Duodenal mucosa (tissue), 2 donors: ENCODE data around the gene CLPSL1.
A peak's percentile ranks its signal among the peaks of the same experiment; 100 is the strongest.

Experiments
- H3K27ac ChIP-seq: one replicate; pipeline ENCODE4 v1.7.0; 2013; ENCODE audit warnings: low read depth, low read length
- H3K27me3 ChIP-seq, 2 donors: one replicate each; pipeline ENCODE4 v1.7.0; 2013; ENCODE audit warnings: low read length in 2 of 2, control low read depth in 1 of 2; ENCODE audit not compliant: insufficient read depth in 2 of 2, control insufficient read depth in 1 of 2
- H3K36me3 ChIP-seq, 2 donors: one replicate each; pipeline ENCODE4 v1.7.0; 2013; ENCODE audit warnings: low read length in 2 of 2, control low read depth in 1 of 2; ENCODE audit not compliant: insufficient read depth in 2 of 2, control insufficient read depth in 1 of 2
- H3K4me1 ChIP-seq, 2 donors: one replicate each; pipeline ENCODE4 v1.7.0; 2013; ENCODE audit warnings: low read length in 2 of 2, control low read depth in 1 of 2; ENCODE audit not compliant: insufficient read depth in 2 of 2, control insufficient read depth in 1 of 2
- H3K4me3 ChIP-seq, 2 donors: one replicate each; pipeline ENCODE4 v1.7.0; 2013; ENCODE audit warnings: low read length in 2 of 2, low read depth in 1 of 2
- H3K9ac ChIP-seq, 2 donors: one replicate each; pipeline ENCODE4 v1.7.0; 2013; ENCODE audit warnings: low read length in 2 of 2, low read depth in 1 of 2
- H3K9me3 ChIP-seq, 2 donors: one replicate each; pipeline ENCODE4 v1.7.0; 2013; ENCODE audit warnings: low read length in 2 of 2, control low read depth in 1 of 2; ENCODE audit not compliant: control insufficient read depth in 1 of 2

CLPSL1 gene

DNA sequence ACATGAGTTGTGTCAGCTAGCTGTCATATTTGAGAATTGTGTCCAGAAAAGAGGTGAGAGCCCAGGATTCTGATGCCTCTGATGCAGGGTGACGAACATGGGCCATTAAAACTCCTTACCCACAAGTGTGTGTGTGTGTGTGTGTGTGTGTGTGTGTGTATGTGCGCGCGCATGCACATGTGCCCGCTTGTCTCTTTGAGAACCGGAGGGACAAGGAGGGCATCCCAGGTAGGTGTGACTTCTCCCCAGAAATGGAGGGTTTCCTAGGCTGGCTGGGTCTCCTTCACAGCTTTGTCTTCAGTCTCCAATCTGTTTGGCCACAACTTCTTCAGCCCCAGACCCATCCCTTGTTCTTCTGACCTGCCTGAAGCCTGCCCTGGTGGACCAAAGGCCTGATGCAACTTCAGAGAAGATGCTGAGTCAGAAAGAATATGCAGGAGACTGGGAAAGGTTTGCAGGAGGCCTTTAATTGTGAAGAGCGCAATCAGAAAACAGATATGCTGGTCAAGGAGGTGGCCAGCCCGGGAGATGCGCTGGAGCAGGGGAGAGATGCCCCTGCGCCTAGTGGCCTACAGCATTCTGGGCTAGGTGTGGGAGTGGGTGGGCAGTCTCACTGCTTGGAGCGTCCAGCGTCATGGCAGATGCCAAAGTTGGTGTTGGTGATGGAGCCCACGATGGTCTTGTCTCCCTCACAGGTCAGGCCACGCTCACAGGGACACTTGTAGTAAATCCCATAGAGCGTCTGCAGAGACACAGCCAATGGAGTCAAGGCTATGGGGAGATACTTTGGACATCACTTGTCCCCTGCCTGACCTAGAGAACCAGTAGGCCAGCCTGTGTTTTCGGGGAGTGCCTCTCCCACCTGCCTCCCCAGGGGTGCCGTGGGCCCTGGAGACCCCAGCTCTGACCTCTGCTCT lies 14.0 kb downstream of the CLPSL1 start:
- H3K27me3 ChIP-seq, result no peaks in the 10 kb centered on the region
- no peaks in the 10 kb centered on the region for H3K9me3 ChIP-seq

DNA sequence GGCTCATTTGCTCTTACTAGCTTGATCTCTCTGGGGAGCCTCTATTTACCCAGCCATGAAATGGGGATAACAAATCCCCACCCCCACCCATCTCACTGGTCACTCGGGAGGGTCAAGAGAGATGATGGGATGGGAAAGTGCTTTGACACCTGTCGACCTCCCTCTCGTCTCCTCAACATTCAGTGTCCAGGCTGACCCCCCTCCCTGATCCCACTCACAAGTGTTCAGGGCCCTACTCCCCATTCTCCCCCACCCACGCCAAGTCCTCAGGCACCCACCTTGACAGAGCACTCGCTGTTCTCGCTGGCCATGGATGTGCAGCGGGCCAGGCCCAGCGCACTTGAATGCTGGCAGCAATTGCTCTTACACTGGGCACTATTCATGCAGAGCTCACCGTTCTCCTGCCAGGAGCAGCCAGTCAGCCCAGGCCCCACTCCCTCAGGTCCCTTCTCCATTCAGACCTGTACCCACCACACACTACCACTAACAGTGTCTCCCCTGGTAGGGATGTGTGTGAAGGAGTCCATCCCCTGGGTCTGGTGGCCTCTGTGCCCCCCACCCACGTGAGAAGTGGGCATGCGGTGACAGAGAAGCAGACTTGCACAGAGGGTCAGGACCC lies 14.7 kb downstream of the CLPSL1 start:
- Histone ChIP-seq H3K9ac (no peak overlapping the region), H3K27ac (no peak overlapping the region), H3K36me3 (no peaks in the 10 kb centered on the region), H3K27me3 (no peaks in the 10 kb centered on the region), H3K9me3 (no peaks in the 10 kb centered on the region), H3K4me1 (no peaks in the 10 kb centered on the region), H3K4me3 (no peak overlapping the region)

More for the DNA sequence above, 14.0 kb downstream of the CLPSL1 start:
- Histone ChIP-seq H3K4me3 (no peak overlapping the region), H3K9ac (no peak overlapping the region), H3K27ac (no peak overlapping the region), H3K36me3 (no peaks in the 10 kb centered on the region), H3K4me1 (no peaks in the 10 kb centered on the region)

DNA sequence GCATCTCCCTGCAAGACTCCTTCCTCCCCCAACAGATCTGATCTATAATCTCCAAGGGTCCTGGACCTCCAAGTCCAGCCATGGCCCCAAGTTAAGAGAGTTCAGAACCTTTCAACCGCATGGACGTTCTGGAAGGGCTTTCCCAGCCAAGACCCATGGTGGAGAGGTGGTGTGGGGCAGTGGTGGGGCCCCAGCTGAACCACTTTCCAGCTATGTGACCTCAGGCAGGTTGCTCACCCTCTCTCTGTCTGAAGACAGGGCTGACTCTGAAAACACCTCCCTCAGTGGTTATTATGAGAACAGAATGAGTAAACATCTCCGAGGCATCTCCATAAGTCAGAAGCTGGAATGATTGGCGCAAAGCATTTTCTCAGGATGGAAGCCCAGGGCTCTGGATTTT lies 15.4 kb downstream of the CLPSL1 start:
- H3K27me3 ChIP-seq, result no peaks in the 10 kb centered on the region
- H3K27ac ChIP-seq, result no peak overlapping the region
- no peaks in the 10 kb centered on the region for H3K4me1 ChIP-seq
- no peaks in the 10 kb centered on the region for H3K36me3 ChIP-seq
- H3K9me3 ChIP-seq, result no peaks in the 10 kb centered on the region
- H3K4me3 ChIP-seq, result no peak overlapping the region
- H3K9ac ChIP-seq, result no peak overlapping the region

DNA sequence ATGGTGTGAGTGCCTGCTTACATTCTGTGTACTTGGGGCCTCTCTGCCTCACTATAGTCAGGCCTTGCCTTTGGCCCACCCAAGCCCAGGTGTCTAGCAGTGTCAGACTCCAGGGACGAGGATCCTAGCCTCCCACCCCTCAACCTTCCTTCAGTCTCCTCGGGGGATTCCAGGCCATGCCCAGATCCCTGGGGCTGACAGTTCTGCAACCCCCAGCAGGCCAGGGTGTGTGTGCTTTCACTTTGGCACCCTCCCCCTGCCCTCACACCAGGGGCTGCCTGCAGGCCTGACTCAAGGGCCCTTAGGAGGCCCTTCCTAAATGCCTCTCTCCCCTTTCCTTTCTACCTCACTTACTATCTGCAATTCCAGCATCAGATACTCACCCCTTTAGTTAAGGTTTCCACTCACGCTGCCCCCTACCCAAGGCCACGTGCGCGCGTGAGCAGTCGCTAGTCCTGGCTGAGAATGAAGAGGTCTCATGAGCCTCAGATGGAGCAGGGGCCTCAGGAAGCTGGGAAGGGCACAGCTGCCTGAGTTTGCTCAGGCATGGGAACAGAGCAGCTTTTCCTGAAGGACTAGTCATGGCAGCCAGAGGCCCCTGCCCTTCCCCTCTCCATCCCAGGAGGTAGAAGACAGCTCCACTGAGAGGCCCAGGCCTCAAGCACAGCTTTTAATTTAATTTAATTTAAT lies 17.2 kb downstream of the CLPSL1 start:
- H3K4me3 ChIP-seq, result no peak overlapping the region
- no peaks in the 10 kb centered on the region for H3K4me1 ChIP-seq
- H3K27ac ChIP-seq, result no peak overlapping the region
- no peaks in the 10 kb centered on the region for H3K9me3 ChIP-seq
- H3K36me3 ChIP-seq, result no peaks in the 10 kb centered on the region
- H3K9ac ChIP-seq, result no peak overlapping the region
- H3K27me3 ChIP-seq, result no peaks in the 10 kb centered on the region

DNA sequence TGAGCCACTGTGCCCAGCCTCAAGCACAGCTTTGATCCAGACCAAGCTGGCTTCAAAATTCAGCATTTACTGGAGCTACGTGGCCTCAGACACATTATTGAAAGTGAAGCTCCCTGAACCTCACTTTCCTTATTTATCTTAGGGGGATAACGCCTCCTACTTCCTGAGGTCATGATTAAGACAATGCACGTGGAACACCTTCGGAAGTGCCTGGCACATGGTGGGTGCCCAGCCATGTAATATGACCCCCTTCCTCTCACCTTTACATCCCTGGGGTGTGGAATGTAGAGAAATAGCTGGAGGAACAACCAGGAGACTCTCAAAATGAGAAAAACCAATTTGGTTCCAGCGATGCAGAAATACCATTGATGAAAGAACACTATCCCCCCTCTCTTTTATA lies 17.9 kb downstream of the CLPSL1 start:
- Histone ChIP-seq H3K4me1 (no peaks in the 10 kb centered on the region), H3K4me3 (no peak overlapping the region), H3K36me3 (no peaks in the 10 kb centered on the region), H3K27me3 (no peaks in the 10 kb centered on the region), H3K27ac (no peak overlapping the region), H3K9ac (no peak overlapping the region), H3K9me3 (no peaks in the 10 kb centered on the region)

DNA sequence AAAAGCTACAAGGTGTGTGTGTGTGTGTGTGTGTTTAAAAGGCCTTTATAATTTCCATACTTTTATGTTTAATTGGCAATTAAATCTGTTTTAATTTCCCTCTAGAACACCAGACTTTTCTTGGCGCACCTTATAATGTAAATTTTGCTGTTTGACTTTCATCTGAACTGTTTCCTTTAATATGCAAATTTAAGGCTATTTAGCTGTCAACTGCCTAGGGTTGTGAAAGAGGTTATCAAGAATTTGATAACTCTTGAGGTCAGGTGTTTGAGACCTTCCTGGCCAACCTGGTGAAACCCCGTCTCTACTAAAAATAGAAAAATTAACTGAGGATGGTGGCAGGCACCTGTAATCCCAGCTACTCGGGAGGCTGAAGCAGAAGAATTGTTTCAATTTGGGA lies 20.3 kb downstream of the CLPSL1 start:
- Histone ChIP-seq H3K4me1 (no peaks in the 10 kb centered on the region), H3K36me3 (no peaks in the 10 kb centered on the region), H3K27ac (no peak overlapping the region), H3K9me3 (no peaks in the 10 kb centered on the region), H3K4me3 (no peak overlapping the region), H3K9ac (no peak overlapping the region), H3K27me3 (peaks cover 3 to 6% of the 10 kb centered on the region in 2 donors)

DNA sequence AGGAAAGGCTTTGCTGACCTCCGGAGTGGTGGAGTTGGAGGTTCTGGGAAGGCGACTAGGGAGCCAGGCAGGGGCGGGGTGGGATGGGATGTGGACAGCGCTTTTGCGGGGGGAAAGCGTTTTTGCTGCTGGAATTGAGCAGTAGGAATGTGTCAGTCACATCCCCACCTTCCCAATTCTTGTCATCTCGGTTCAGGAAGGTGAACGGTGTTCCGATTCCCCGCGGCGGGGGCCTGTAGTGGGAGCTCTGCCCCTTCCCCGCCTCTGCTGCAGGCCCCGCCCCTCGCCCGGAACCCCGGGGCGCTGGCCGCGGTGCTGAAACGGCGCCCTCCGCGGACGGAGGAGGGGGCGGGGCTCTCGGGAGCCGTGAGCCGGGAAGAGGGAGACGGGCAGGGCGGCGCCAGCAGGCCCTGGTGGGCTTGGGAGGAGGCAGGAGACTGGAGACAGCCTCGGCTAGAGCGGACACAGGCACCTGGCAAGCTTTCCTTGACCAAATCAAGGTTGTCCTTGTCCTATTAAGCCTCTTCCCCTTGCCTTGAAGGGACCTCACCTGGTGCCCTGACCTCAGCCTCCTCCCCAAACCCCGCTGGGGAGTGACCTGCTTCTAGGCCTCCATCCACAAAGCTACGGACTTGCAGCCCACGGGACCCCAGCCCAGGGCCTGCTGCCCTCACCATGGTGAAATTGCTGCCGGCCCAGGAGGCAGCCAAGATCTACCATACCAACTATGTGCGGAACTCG lies 24.3 kb downstream of the CLPSL1 start, which contains the start of gene LHFPL5:
Gene LHFPL5, plus strand, starts transcription at position 357 of the 741 bp plus-strand sequence. Its CDS starts 319 bp downstream, at position 676.
- Histone ChIP-seq H3K36me3 (no peaks in the 10 kb centered on the region), H3K4me1 (no peaks in the 10 kb centered on the region), H3K9me3 (no peaks in the 10 kb centered on the region), H3K27ac (no peak within 1 kb of the TSS), H3K4me3 (peak within 1 kb of the TSS in 1 of 2 donors; percentile 21), H3K27me3 (peaks cover 6 to 7% of the 10 kb centered on the region in 2 donors), H3K9ac (no peak within 1 kb of the TSS)

DNA sequence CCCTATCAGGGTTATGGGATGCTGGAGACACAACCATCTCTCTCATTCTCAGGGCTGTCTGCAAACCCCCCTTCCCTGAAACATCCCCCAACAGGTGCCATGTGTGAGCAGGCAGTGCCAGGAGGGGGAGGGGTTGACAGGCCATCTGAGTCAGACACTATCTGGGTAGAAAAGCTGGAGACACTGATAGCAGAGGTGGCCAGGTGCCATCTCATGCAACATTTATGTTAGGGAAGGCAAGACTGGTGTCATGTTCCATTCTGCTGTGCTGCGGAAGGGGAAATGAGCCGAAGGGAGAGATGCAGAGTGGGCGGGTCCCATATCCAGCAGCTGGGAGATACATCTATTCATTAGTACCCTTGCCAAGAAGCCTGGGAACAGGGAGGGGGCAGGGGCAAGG lies 27.9 kb downstream of the CLPSL1 start:
- Histone ChIP-seq H3K36me3 (no peaks in the 10 kb centered on the region), H3K27me3 (peaks cover 6 to 7% of the 10 kb centered on the region in 2 donors), H3K4me3 (no peak overlapping the region), H3K27ac (no peak overlapping the region), H3K9me3 (no peaks in the 10 kb centered on the region), H3K4me1 (no peaks in the 10 kb centered on the region), H3K9ac (no peak overlapping the region)

DNA sequence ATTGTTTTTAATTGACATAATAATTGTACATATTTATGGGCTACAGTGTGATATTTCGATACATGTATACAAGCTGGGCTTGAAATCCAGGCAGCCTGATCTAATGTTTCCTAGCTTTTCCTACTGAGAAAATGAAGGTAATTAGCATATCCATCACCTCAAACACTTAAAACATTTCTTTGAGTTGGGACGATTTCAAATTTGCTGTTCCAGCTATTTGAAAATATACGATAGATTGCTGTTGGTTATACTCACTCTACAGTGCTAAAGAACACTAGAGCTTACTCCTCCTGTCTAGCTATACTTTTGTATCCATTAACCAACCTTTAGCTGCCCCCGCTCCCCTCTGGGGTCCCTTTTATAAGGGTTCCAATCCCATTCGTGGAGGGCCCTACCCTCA lies 29.0 kb downstream of the CLPSL1 start:
- Histone ChIP-seq H3K4me1 (no peaks in the 10 kb centered on the region), H3K4me3 (no peak overlapping the region), H3K36me3 (no peaks in the 10 kb centered on the region), H3K9ac (no peak overlapping the region), H3K9me3 (no peaks in the 10 kb centered on the region), H3K27ac (no peak overlapping the region), H3K27me3 (peaks cover 6 to 7% of the 10 kb centered on the region in 2 donors)
